ENCODE measurements around the gene IL23A.

DNA sequence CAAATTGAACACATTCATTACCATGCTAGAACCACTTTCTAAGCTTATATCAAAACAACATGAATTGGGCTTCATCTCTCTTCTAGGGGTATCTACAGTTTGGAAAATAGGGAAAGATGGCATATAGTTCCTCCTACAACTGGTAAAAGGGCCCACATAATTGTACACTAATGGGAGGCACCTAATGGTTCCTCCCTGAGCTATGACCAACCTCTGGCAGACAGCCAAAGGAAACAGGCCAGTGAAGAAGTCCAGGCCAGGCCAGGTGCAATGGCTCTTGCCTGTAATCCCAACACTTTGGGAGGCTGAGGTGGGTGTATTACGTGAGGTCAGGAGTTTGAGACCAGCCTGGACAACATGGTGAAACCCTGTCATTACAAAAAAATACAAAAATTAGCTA, 47.2 kb downstream of the IL23A start:
- no peak for TF ChIP-seq CTCF (IDR thresholded peaks at IDR 0.05)
- TF ChIP-seq POLR2A (IDR thresholded peaks at IDR 0.05), result no peak
